ENCODE measurements around the gene GLRX3. TPM values are rescaled to one million over a fixed set of nuclear protein-coding genes. Genes with fewer than 3 reads are reported as not detected.

Gene GLRX3
- total and polyA plus RNA-seq, 4 donors = 37.6 to 71.1 (median 57.5) TPM

DNA sequence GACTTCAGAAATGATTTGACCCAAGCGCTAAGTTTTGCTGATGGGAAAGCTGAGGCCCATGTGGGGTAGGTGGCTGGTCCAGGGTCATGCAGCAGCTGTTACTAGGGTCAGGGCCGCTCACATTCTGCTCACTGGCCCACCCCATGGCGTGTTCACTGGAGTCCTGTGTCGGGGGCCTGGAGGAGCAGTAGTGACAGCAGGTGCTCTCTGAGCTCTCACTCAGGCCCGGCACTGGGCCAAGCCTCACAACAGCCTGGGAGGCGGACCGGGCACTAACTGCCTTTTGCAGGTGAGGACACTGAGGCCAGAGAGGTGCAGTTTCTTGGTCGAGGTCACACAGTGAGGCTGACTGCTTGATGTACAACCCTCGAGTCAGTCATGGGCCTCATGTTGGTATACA lies 82.7 kb downstream of the GLRX3 start:
- H3K4me3 ChIP-seq = no peak overlapping the region
- no peaks in the 10 kb centered on the region for H3K4me1 ChIP-seq (ENCODE audit: control insufficient read depth in 5 of 5, insufficient read depth in 5 of 5, low read length in 5 of 5)
- TF ChIP-seq, protein P1, sequence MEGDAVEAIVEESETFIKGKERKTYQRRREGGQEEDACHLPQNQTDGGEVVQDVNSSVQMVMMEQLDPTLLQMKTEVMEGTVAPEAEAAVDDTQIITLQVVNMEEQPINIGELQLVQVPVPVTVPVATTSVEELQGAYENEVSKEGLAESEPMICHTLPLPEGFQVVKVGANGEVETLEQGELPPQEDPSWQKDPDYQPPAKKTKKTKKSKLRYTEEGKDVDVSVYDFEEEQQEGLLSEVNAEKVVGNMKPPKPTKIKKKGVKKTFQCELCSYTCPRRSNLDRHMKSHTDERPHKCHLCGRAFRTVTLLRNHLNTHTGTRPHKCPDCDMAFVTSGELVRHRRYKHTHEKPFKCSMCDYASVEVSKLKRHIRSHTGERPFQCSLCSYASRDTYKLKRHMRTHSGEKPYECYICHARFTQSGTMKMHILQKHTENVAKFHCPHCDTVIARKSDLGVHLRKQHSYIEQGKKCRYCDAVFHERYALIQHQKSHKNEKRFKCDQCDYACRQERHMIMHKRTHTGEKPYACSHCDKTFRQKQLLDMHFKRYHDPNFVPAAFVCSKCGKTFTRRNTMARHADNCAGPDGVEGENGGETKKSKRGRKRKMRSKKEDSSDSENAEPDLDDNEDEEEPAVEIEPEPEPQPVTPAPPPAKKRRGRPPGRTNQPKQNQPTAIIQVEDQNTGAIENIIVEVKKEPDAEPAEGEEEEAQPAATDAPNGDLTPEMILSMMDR (IDR thresholded peaks at IDR 0.05; ENCODE audit: control extremely low read depth, extremely low read depth) = no peak
- ATAC-seq (ENCODE audit: insufficient read depth, low FRiP score) = no peak
- no peak overlapping the region for H3K9ac ChIP-seq (ENCODE audit: insufficient read depth in 1 of 2, low read length in 2 of 2)
- no peak for DNase-seq
- H3K27me3 ChIP-seq (ENCODE audit: control insufficient read depth in 3 of 3, insufficient read depth in 3 of 3, low read length in 2 of 3) = no peaks in the 10 kb centered on the region
- WGBS, 2 donors = 89 to 94% methylated on average over 9 of the region's 9 CpGs
- H3K27ac ChIP-seq (ENCODE audit: low read depth in 1 of 2, low read length in 1 of 2) = no peak overlapping the region
- no peaks in the 10 kb centered on the region for H3K36me3 ChIP-seq (ENCODE audit: control insufficient read depth in 4 of 4, insufficient read depth in 4 of 4, low read length in 4 of 4)
- H3K9me3 ChIP-seq (ENCODE audit: control insufficient read depth in 4 of 4, insufficient read depth in 3 of 4, low read length in 3 of 4) = peaks cover 0 to 3% (median 0%) of the 10 kb centered on the region in 4 donors

DNA sequence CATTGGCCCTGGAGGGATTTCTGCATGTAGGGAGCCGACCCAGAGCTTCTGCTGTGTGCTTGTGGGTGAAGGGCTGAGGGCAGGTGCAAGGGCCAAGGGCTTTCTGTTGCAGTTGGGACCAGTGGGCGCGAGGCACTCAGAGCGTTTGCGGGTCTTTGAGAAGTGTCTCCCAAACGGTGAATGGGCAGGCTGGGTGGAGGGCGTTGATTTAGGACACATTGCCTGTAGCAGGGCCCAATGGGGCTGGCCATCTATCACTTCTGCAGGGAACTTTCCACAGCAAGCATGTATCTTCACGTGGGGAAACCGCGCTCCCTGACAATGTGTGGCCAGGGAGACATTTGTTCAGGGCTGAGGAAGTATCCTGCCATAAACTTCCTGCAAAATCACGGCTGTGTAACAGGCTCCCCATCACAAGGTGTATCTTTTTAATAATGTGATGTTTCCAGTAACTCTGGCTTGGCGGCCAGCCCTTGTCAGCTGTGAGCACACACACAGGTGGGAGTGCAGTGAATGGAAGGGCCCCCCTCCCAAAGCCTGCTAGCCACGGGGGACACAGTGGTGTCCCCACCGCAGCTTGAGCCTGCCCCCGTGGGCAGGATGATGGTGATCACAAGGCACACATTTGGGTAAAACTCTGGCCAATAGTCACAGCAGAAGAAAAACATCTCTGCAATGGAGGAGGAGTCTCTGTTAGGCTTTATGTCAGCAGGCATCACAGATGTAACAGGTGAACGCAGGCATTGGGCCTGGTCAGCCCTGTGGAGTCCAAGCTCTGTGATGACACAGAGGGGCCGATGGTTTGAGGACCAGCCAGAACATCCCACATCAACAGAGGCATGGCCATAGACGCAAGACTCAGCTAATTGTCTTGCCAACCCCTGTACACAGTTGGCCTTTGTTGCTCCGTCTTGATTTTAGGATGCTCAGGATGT lies 84.3 kb downstream of the GLRX3 start:
- TF ChIP-seq, protein P1 (IDR thresholded peaks at IDR 0.05; ENCODE audit: control extremely low read depth, extremely low read depth) = no peak
- Histone ChIP-seq H3K36me3 (ENCODE audit: control insufficient read depth in 4 of 4, insufficient read depth in 4 of 4, low read length in 4 of 4) (no peaks in the 10 kb centered on the region), H3K4me1 (ENCODE audit: control insufficient read depth in 5 of 5, insufficient read depth in 5 of 5, low read length in 5 of 5) (no peaks in the 10 kb centered on the region), H3K4me3 (no peak overlapping the region), H3K9ac (ENCODE audit: insufficient read depth in 1 of 2, low read length in 2 of 2) (no peak overlapping the region), H3K27me3 (ENCODE audit: control insufficient read depth in 3 of 3, insufficient read depth in 3 of 3, low read length in 2 of 3) (no peaks in the 10 kb centered on the region), H3K9me3 (ENCODE audit: control insufficient read depth in 4 of 4, insufficient read depth in 3 of 4, low read length in 3 of 4) (no peaks in the 10 kb centered on the region), H3K27ac (ENCODE audit: low read depth in 1 of 2, low read length in 1 of 2) (no peak overlapping the region)
- no peak for ATAC-seq (ENCODE audit: insufficient read depth, low FRiP score)
- no peak for DNase-seq
- WGBS, 2 donors = 84 to 88% methylated on average over 19 of the region's 19 CpGs

GRCh38 chr10:130221456-130222375 lies 85.5 kb downstream of the GLRX3 start:
- ATAC-seq (ENCODE audit: insufficient read depth, low FRiP score) (no peak), DNase-seq (no peak)
- no peaks in the 10 kb centered on the region for H3K4me1 ChIP-seq (ENCODE audit: control insufficient read depth in 5 of 5, insufficient read depth in 5 of 5, low read length in 5 of 5)
- H3K9me3 ChIP-seq (ENCODE audit: control insufficient read depth in 4 of 4, insufficient read depth in 3 of 4, low read length in 3 of 4) = peaks cover 0 to 5% (median 0%) of the 10 kb centered on the region in 4 donors
- TF ChIP-seq, protein P1 (IDR thresholded peaks at IDR 0.05; ENCODE audit: control extremely low read depth, extremely low read depth) = no peak
- no peak overlapping the region for H3K4me3 ChIP-seq
- WGBS, 2 donors = 71 to 87% methylated on average over 14 to 15 of the region's 15 CpGs
- no peaks in the 10 kb centered on the region for H3K36me3 ChIP-seq (ENCODE audit: control insufficient read depth in 4 of 4, insufficient read depth in 4 of 4, low read length in 4 of 4)
- no peaks in the 10 kb centered on the region for H3K27me3 ChIP-seq (ENCODE audit: control insufficient read depth in 3 of 3, insufficient read depth in 3 of 3, low read length in 2 of 3)
- H3K9ac ChIP-seq (ENCODE audit: insufficient read depth in 1 of 2, low read length in 2 of 2) = no peak overlapping the region
- no peak overlapping the region for H3K27ac ChIP-seq (ENCODE audit: low read depth in 1 of 2, low read length in 1 of 2)

All from lung (tissue), 12 donors.